Neural cell (in vitro differentiated cells): ENCODE data around the gene VASN. TPM values are rescaled to one million over a fixed set of nuclear protein-coding genes. Genes with fewer than 3 reads are reported as not detected.

Experiments used
- H2AFZ ChIP-seq: fragments of 200-600, 300-800 bp; sonication (generic), shearing (Covaris generic); 2 replicates; pipeline ENCODE4 v1.6.0; 2014; ENCODE audit warnings: low read depth, mild to moderate bottlenecking, antibody characterized with exemption, low read length, moderate library complexity
- H3F3A ChIP-seq: fragments of 200-600 bp; shearing (Covaris generic); 2 replicates; pipeline ENCODE4 v1.6.1; 2016; ENCODE audit warnings: mild to moderate bottlenecking, moderate library complexity, mixed read lengths, antibody characterized with exemption, low read length; ENCODE audit not compliant: insufficient read depth, poor library complexity, severe bottlenecking
- H3K27ac ChIP-seq: fragments of 200-600, 300-800 bp; sonication (generic), shearing (Covaris generic); 2 replicates; pipeline ENCODE4 v1.5.1; 2014; ENCODE audit warnings: mild to moderate bottlenecking, low read length, moderate library complexity
- H3K27me3 ChIP-seq: fragments of 300-800, 200-600 bp; sonication (generic), shearing (Covaris generic); 2 replicates; pipeline ENCODE4 v1.6.0; 2014; ENCODE audit warnings: mild to moderate bottlenecking, low read depth, low read length, moderate library complexity; ENCODE audit not compliant: insufficient read depth
- H3K36me3 ChIP-seq: fragments of 300-800, 200-600 bp; sonication (generic), shearing (Covaris generic); 2 replicates; pipeline ENCODE4 v1.5.1; 2014; ENCODE audit warnings: mild to moderate bottlenecking, antibody characterized with exemption, low read length, moderate library complexity; ENCODE audit not compliant: insufficient read depth
- H3K4me2 ChIP-seq: fragments of 300-800, 200-600 bp; sonication (generic), shearing (Covaris generic); 2 replicates; pipeline ENCODE4 v1.6.0; 2014; ENCODE audit warnings: mild to moderate bottlenecking, low read length
- H3K4me3 ChIP-seq: fragments of 300-800, 200-600 bp; sonication (generic), shearing (Covaris generic); 2 replicates; pipeline ENCODE4 v1.5.1; 2014; ENCODE audit warnings: mild to moderate bottlenecking, low read length, moderate library complexity
- H3K79me2 ChIP-seq: fragments of 200-600 bp; shearing (Covaris generic); replicated peaks from 2 replicates; pipeline ENCODE4 v1.6.0; 2014; ENCODE audit warnings: mild to moderate bottlenecking, low read length, moderate library complexity; ENCODE audit not compliant: insufficient read depth
- H3K9ac ChIP-seq: fragments of 300-800, 200-600 bp; sonication (generic), shearing (Covaris generic); 2 replicates; pipeline ENCODE4 v1.6.1; 2016; ENCODE audit warnings: mild to moderate bottlenecking, low read length, mixed read lengths
- H3K9me2 ChIP-seq: fragments of 200-600 bp; shearing (Covaris generic); 2 replicates; pipeline ENCODE4 v1.6.1; 2016; ENCODE audit warnings: mild to moderate bottlenecking, low read length, mixed read lengths; ENCODE audit not compliant: insufficient read depth
- H3K9me3 ChIP-seq: fragments of 200-600, 300-800 bp; sonication (generic), shearing (Covaris generic); 2 replicates; pipeline ENCODE4 v1.6.1; 2016; ENCODE audit warnings: mild to moderate bottlenecking, mixed run types, low read length, moderate library complexity, mixed read lengths
- H4K20me1 ChIP-seq: fragments of 200-600 bp; shearing (Covaris generic); 2 replicates; pipeline ENCODE4 v1.6.1; 2016; ENCODE audit warnings: mild to moderate bottlenecking, mixed run types; ENCODE audit not compliant: insufficient read depth
- EP300 ChIP-seq: fragments of 450-650 bp; conservative IDR thresholded peaks from 2 replicates; pipeline ENCODE4 v1.6.1; 2014; ENCODE audit warnings: antibody characterized with exemption, mild to moderate bottlenecking, moderate library complexity; ENCODE audit not compliant: poor library complexity, severe bottlenecking
- EZH2 ChIP-seq: fragments of 200-600, 300-800 bp; shearing (Covaris generic), sonication (generic); IDR thresholded peaks from 2 replicates; pipeline ENCODE4 v1.6.1; 2014; ENCODE audit warnings: antibody characterized with exemption, low read length, borderline replicate concordance, mild to moderate bottlenecking; ENCODE audit not compliant: insufficient read depth, poor library complexity, severe bottlenecking
- MXI1 ChIP-seq: fragments of 450-650 bp; conservative IDR thresholded peaks from 2 replicates; pipeline ENCODE4 v1.6.1; 2014; ENCODE audit warnings: antibody characterized with exemption, mild to moderate bottlenecking; ENCODE audit not compliant: poor library complexity, severe bottlenecking
- POLR2AphosphoS5 ChIP-seq: IDR thresholded peaks from 2 replicates; pipeline ENCODE4 v1.6.1; 2012
- RAD21 ChIP-seq: fragments of 450-650 bp; conservative IDR thresholded peaks from 2 replicates; pipeline ENCODE4 v1.6.1; 2014; ENCODE audit warnings: antibody characterized with exemption, mild to moderate bottlenecking, moderate library complexity
- SMC3 ChIP-seq: fragments of 450-650 bp; conservative IDR thresholded peaks from 2 replicates; pipeline ENCODE4 v1.6.1; 2014; ENCODE audit warnings: antibody characterized with exemption, mild to moderate bottlenecking, moderate library complexity; ENCODE audit not compliant: poor library complexity
- TAF1 ChIP-seq: IDR thresholded peaks from 2 replicates; pipeline ENCODE4 v1.6.1; 2012; ENCODE audit warnings: low read depth
- polyA plus RNA-seq: library from polyadenylated mRNA; depleted of rRNA; stranded (reverse); fragments of >200 nt; gene quantifications from 2 replicates; pipeline ENCODE4 v1.2.3, GENCODE V29; 2014
- TF ChIP-seq, protein P1 (sequence below): IDR thresholded peaks from 2 replicates; pipeline ENCODE4 v1.6.1; 2012; ENCODE audit warnings: borderline replicate concordance
- TF ChIP-seq, protein P2 (sequence below): fragments of 450-650 bp; IDR thresholded peaks from 2 replicates; pipeline ENCODE4 v1.5.1; 2014; ENCODE audit warnings: antibody characterized with exemption, mild to moderate bottlenecking, moderate library complexity; ENCODE audit not compliant: poor library complexity, severe bottlenecking

The VASN gene
- polyA plus RNA-seq, 1 donor from 2014 or later = 0.57 TPM

DNA sequence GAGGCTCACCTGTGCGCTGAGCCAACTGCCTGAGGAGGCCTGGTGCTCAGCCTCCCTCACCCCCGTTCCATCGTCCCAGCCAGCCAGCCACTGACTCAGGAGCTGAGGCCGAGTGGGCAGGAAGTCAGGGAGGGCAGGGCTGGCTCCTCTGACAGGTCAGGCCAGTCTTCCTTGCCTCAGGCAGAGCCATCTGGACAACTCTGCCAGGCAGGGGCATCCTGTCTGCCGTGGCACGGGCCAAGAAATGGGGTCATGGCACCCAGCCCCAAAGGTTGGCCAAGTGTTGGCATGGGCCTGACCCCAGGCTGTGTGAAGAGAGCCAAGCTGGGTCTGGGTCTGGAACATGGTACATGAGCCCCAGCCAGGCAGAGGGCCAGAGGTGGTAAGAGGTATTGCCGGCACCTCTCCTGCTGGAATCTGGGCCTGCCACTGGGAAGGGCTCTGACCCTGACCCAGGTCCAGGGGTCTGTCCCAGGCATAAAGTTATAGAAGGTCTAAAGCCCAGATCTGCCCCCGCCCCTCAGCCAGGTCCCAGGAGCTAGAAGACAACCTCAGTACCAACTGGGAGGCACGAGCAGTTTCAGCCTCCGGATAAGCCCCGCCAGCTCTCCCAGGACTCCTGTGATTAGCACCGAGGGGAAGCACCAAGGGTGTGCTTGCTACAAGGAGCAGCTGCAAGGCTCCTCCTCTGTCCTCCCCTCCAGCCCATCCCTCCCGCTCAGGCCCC is 2.5 kb upstream of the VASN start:
- no peak overlapping the region for H3K9ac ChIP-seq
- no peaks in the 10 kb centered on the region for H4K20me1 ChIP-seq
- no peak overlapping the region for H3K27ac ChIP-seq
- H3F3A ChIP-seq = no peaks in the 10 kb centered on the region
- no peaks in the 10 kb centered on the region for H3K79me2 ChIP-seq
- H3K9me2 ChIP-seq = no peaks in the 10 kb centered on the region
- H2AFZ ChIP-seq = no peak overlapping the region
- TF ChIP-seq, protein P1, sequence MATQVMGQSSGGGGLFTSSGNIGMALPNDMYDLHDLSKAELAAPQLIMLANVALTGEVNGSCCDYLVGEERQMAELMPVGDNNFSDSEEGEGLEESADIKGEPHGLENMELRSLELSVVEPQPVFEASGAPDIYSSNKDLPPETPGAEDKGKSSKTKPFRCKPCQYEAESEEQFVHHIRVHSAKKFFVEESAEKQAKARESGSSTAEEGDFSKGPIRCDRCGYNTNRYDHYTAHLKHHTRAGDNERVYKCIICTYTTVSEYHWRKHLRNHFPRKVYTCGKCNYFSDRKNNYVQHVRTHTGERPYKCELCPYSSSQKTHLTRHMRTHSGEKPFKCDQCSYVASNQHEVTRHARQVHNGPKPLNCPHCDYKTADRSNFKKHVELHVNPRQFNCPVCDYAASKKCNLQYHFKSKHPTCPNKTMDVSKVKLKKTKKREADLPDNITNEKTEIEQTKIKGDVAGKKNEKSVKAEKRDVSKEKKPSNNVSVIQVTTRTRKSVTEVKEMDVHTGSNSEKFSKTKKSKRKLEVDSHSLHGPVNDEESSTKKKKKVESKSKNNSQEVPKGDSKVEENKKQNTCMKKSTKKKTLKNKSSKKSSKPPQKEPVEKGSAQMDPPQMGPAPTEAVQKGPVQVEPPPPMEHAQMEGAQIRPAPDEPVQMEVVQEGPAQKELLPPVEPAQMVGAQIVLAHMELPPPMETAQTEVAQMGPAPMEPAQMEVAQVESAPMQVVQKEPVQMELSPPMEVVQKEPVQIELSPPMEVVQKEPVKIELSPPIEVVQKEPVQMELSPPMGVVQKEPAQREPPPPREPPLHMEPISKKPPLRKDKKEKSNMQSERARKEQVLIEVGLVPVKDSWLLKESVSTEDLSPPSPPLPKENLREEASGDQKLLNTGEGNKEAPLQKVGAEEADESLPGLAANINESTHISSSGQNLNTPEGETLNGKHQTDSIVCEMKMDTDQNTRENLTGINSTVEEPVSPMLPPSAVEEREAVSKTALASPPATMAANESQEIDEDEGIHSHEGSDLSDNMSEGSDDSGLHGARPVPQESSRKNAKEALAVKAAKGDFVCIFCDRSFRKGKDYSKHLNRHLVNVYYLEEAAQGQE = no peak
- TF ChIP-seq, protein P2, sequence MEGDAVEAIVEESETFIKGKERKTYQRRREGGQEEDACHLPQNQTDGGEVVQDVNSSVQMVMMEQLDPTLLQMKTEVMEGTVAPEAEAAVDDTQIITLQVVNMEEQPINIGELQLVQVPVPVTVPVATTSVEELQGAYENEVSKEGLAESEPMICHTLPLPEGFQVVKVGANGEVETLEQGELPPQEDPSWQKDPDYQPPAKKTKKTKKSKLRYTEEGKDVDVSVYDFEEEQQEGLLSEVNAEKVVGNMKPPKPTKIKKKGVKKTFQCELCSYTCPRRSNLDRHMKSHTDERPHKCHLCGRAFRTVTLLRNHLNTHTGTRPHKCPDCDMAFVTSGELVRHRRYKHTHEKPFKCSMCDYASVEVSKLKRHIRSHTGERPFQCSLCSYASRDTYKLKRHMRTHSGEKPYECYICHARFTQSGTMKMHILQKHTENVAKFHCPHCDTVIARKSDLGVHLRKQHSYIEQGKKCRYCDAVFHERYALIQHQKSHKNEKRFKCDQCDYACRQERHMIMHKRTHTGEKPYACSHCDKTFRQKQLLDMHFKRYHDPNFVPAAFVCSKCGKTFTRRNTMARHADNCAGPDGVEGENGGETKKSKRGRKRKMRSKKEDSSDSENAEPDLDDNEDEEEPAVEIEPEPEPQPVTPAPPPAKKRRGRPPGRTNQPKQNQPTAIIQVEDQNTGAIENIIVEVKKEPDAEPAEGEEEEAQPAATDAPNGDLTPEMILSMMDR = no peak
- TF ChIP-seq EP300 (no peak), TAF1 (no peak), SMC3 (no peak), EZH2 (no peak), RAD21 (no peak), MXI1 (no peak), POLR2AphosphoS5 (no peak)
- no peak overlapping the region for H3K4me2 ChIP-seq
- no peaks in the 10 kb centered on the region for H3K36me3 ChIP-seq
- H3K27me3 ChIP-seq = peaks cover 11% of the 10 kb centered on the region
- H3K4me3 ChIP-seq = no peak overlapping the region
- H3K9me3 ChIP-seq = no peaks in the 10 kb centered on the region

DNA sequence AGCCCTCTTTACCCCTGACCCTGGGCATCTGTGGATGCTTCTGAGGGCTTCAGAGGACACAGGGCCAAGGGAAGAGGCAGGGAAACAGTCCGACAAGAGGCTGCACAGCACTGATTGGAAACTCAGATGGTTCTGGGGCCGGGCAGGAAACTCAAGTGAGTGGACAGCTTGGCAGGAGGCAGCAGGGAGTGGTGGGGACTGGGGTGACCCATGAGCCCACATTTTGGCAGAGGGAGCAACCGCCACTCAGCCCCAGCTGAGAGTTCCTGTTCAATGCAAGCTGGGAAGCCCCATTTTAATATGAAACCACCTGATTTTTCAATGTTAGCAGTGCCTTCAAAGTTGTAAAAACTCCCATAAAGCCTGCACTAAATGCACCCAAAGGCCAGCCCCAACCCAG is 1.5 kb upstream of the VASN start:
- Histone ChIP-seq H3K9ac (no peak overlapping the region), H3K27me3 (peaks cover 11% of the 10 kb centered on the region), H3K9me3 (no peaks in the 10 kb centered on the region), H3K36me3 (no peaks in the 10 kb centered on the region), H3K79me2 (no peaks in the 10 kb centered on the region), H2AFZ (no peak overlapping the region), H4K20me1 (no peaks in the 10 kb centered on the region), H3F3A (no peaks in the 10 kb centered on the region), H3K4me3 (no peak overlapping the region), H3K4me2 (no peak overlapping the region), H3K27ac (no peak overlapping the region), H3K9me2 (no peaks in the 10 kb centered on the region)
- TF ChIP-seq EP300 = no peak
- no peak for TF ChIP-seq TAF1
- TF ChIP-seq, protein P1 = no peak
- TF ChIP-seq RAD21 = no peak
- TF ChIP-seq, protein P2 = no peak
- TF ChIP-seq MXI1 = no peak
